Astrocyte of the cerebellum (primary cell): ENCODE results near the gene DNAJC3.

Experiments
- DNase-seq: peaks from one replicate; pipeline ENCODE4 v3.0.0-alpha.2; 2011; ENCODE audit warnings: low read depth
- H3K4me3 ChIP-seq: 2 replicates; pipeline ENCODE4 v1.5.1; 2011; ENCODE audit warnings: mild to moderate bottlenecking, low read depth, low read length, moderate library complexity
- in situ Hi-C: cut with HindIII; loops from 2 replicates; pipeline ENCODE4 v1.10.0; 2017; ENCODE audit warnings: low sequenced_read_pairs
- TF ChIP-seq, protein P1 (sequence below): IDR thresholded peaks from 2 replicates; pipeline ENCODE4 v1.5.1; 2012; ENCODE audit warnings: low read length, low read depth, moderate library complexity, mild to moderate bottlenecking; ENCODE audit errors: missing control alignments

The DNAJC3 gene

DNA sequence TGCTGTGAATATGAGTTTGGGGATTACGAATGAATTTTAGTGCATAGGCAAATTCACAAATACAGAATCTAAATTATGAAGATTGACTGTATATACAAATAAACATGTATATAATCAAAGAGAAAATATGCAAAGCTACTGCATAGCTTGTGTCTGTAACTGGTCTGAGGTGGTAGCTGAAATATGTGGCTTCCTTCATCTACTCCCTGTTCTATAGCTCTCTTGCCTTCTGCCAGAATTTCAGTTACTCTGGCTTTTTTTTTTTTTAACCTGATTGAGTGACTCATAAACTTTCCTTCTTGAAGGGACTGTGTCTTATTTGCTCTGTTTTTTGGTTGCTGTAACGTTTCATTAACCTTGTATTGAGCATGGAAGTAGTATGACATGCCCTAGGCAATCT lies 26.6 kb downstream of the DNAJC3 start:
- H3K4me3 ChIP-seq, result no peak overlapping the region
- DNase-seq, result no peak
- TF ChIP-seq, protein P1, sequence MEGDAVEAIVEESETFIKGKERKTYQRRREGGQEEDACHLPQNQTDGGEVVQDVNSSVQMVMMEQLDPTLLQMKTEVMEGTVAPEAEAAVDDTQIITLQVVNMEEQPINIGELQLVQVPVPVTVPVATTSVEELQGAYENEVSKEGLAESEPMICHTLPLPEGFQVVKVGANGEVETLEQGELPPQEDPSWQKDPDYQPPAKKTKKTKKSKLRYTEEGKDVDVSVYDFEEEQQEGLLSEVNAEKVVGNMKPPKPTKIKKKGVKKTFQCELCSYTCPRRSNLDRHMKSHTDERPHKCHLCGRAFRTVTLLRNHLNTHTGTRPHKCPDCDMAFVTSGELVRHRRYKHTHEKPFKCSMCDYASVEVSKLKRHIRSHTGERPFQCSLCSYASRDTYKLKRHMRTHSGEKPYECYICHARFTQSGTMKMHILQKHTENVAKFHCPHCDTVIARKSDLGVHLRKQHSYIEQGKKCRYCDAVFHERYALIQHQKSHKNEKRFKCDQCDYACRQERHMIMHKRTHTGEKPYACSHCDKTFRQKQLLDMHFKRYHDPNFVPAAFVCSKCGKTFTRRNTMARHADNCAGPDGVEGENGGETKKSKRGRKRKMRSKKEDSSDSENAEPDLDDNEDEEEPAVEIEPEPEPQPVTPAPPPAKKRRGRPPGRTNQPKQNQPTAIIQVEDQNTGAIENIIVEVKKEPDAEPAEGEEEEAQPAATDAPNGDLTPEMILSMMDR, result no peak
- in situ Hi-C loops, result no loop called here

DNA sequence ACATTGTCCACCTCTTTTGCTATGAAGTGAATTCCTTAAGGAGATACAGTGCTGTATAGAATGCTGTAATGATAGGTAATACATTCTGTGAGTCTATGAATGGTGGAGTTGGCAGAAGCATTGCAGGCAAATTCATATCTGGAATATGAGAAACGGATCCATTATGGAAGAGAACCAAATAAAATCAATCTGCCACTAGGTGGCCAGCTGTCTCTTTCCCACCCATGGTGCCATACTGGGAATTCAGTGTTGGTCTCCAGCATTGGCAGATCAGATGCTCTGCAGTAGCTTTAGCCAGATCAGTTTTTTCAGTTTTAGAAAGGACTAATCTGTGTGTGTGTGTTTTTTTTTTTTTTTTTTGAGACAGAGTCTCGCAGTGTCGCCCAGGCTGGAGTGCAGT lies 27.6 kb downstream of the DNAJC3 start:
- H3K4me3 ChIP-seq, result no peak overlapping the region
- in situ Hi-C loops, result no loop called here
- DNase-seq, result no peak
- TF ChIP-seq, protein P1, result no peak

DNA sequence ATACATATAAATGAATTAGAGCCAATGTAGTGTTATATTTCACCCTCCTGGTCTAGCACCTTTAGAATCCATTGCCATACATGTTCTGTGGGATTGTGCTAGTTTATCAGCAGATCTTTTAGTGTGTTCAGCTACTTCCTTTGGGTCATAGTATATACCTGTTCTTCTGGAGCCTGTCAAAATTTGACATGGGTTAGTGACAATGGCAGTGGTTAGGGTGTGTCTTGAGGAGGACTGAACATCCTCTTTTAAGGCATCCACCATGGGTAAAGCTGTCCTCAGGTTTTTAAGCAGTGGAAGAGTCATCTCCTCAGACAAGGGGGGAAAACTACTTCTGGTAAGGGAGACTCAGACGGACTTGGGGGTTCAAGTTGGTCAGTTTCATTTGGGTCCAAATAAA lies 29.4 kb downstream of the DNAJC3 start:
- in situ Hi-C loops, result no loop called here
- no peak for DNase-seq
- H3K4me3 ChIP-seq, result no peak overlapping the region
- TF ChIP-seq, protein P1, result no peak

DNA sequence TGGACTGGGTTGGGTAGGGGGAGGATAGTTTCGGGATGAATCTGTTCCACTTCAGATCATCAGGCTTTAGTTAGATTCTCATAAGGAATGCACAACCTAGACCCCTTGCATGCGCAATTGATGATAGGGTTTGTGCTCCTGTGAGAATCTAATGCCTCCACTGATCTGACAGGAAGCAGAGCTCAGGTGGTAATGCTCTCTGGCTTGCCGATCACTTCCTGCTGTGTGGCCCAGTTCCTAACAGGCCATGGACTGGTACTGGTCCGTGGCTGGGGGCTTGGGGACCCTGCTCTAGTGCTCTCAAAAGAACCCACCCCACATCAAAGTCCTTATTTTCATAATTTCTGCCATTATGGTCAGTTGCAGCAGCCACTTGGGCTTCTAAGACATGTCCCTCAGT lies 30.1 kb downstream of the DNAJC3 start:
- TF ChIP-seq, protein P1, result no peak
- in situ Hi-C loops, result no loop called here
- no peak for DNase-seq
- H3K4me3 ChIP-seq, result no peak overlapping the region

DNA sequence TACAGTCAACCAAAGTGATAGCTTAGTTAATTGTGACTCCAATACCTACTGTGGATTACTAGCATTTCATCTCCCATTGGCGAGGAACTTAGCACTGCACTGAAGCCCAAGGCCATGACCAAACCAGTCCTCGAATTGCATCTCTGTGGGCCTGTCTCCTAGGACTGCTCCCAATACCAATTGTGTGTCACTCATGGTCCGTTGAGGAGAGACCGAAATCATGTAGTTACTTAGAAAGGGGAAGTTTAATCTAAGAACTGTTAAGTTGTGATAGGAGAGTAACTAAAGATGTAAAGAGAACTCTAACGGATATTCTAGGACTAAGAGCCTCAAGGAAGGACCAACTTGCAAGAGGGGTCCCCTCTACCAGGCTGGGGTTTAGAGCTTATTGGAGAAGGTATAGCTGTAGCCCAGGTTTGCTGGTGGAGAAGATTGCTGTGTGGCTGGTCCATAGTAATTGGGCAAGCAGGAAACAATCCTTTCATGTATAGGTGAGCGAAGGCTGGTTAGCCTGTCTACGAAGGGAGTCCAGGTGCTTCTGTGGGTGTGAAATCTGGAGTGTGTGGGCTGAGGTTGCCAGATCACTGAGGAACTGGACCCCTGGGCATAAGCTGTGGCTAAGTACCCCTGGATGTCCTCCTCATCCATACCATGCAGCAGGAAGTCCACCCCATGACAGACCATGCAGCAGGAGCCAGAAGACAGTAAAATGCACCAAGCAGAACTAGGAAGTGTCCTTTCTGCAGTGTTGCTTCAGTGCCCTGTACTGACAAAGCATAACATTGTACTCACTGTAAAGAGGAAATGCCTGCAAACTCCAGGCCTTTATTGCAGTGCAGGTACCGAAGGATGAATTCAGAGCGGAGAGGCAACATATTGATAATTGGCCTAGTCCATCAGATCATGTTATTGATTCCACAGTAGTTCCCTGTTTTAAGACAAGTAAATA lies 30.8 kb downstream of the DNAJC3 start:
- no peak for DNase-seq
- no peak overlapping the region for H3K4me3 ChIP-seq

DNA sequence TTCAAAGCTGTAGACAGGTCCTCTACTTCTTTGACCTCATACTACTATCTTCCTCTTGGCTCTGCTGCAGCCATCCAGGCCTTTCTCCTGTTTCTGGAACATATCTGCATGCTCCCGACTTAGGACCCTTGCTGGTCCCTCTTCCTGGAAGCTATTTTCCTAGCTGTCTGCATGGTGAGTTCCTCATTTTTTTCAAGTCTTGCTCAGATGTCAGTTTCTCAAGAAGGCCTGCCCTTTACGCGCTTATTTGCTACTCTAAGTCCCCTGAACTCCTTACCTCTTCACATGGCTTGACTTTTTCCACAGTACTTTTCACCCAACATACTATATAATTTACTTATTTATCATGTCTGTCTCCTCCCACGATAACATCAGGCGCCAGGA lies 31.4 kb downstream of the DNAJC3 start:
- TF ChIP-seq, protein P1, result no peak
- in situ Hi-C loops, result no loop called here
- no peak for DNase-seq
- H3K4me3 ChIP-seq, result no peak overlapping the region

More for the DNA sequence above, 30.8 kb downstream of the DNAJC3 start:
- in situ Hi-C loops, result no loop called here
- TF ChIP-seq, protein P1, result no peak
